Coronary artery (tissue), 2 donors: ENCODE measurements around the gene SEC24C.

Experiments
- DNase-seq: peaks from one replicate; pipeline ENCODE4 v3.0.0-alpha.2; 2017; ENCODE audit warnings: low spot score
- H3K27ac ChIP-seq, 2 donors: fragments of 200-600 bp; sonication (generic); one replicate each; pipeline ENCODE4 v1.5.1; 2016 to 2019
- H3K4me3 ChIP-seq: fragments of 200-600 bp; sonication (generic); 2 replicates; pipeline ENCODE4 v1.5.1; 2016; ENCODE audit warnings: mild to moderate bottlenecking, moderate library complexity
- TF ChIP-seq, protein P1 (sequence below): fragments of 200-600 bp; sonication (generic); IDR thresholded peaks from one replicate; pipeline ENCODE4 v1.5.1; 2019; ENCODE audit warnings: antibody characterized with exemption

SEC24C gene

DNA sequence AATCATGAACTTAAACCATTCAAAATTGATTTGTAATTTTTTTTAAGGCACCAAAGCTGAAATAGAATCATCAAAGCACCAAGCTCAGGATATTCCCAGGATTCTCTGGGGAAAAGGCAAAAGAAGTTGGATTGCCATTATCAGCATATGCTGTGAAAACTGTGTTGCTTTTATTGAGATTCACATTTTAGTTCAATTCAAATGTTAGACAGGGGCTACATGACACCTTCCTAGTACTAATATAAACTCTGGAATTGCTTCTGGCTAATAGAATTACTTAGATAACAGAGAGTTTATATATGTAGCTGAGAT lies 71.5 kb downstream of the SEC24C start:
- no peak for DNase-seq
- Histone ChIP-seq H3K4me3 (no peak overlapping the region), H3K27ac (peak overlapping the region in 1 of 2 donors; percentile 69)
- TF ChIP-seq, protein P1, sequence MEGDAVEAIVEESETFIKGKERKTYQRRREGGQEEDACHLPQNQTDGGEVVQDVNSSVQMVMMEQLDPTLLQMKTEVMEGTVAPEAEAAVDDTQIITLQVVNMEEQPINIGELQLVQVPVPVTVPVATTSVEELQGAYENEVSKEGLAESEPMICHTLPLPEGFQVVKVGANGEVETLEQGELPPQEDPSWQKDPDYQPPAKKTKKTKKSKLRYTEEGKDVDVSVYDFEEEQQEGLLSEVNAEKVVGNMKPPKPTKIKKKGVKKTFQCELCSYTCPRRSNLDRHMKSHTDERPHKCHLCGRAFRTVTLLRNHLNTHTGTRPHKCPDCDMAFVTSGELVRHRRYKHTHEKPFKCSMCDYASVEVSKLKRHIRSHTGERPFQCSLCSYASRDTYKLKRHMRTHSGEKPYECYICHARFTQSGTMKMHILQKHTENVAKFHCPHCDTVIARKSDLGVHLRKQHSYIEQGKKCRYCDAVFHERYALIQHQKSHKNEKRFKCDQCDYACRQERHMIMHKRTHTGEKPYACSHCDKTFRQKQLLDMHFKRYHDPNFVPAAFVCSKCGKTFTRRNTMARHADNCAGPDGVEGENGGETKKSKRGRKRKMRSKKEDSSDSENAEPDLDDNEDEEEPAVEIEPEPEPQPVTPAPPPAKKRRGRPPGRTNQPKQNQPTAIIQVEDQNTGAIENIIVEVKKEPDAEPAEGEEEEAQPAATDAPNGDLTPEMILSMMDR, result no peak

DNA sequence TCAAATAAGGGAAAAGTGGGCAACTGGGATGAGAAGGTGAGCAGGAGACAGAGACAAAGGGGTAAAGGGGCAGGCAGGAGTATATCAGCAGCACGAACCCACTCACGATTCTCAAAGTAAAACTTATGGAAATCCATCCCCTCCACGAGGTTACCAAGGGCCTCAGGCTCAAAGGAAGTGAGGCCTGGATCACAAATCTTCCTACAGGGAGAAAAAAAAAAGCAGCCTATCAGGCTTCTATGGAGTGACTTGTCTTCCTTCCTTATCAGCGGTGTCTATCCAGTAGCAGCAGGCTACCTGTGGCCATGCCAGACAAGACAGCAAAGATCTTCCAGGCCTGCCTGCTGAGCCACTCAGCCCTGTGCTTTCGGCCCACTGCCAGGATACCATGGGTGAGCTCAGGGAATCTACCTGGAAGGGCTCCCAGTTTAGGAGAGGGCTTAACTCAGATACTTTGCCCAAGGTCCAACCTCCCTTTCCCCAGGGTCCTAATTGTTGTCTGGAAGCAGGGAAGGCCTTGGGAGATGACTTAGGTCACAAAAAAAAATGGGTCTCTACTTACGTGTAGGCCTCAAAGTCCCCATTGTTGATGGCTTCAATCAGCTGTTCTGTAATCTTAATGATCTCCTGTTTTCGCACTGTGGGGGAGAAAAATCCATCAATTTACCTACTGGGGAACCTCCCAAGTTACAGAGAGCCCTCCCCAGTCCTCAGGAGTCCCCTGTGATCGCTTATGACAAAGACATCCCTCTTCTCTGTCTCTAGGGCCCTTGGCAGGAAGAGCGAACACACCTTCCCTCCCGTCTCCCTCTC lies 73.0 kb downstream of the SEC24C start:
- H3K27ac ChIP-seq, result peak overlapping the region; percentile 9 to 64
- DNase-seq, result no peak
- TF ChIP-seq, protein P1, result no peak
- H3K4me3 ChIP-seq, result no peak overlapping the region

DNA sequence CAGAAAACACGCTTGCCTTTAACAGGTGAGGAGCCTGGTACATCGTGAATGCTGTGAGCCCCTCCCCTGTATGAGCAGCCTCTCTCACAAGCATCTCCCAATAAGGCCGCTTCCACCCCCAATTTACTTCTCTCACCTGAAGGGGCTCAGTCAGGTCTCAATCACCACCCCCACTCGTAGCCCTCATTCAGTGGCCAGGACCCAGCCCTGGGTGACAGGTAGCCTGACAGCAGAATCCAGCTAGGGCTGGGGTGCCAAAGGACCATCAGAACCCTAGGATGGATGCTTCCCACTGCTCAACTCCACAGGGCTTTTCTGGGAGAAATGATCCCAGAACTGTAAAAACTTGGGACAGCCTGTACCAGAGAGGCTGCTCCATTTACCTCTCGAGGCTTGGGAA lies 73.7 kb downstream of the SEC24C start:
- TF ChIP-seq, protein P1, result no peak
- H3K4me3 ChIP-seq, result no peak overlapping the region
- no peak for DNase-seq
- H3K27ac ChIP-seq, result peak overlapping the region in 1 of 2 donors; percentile 68

DNA sequence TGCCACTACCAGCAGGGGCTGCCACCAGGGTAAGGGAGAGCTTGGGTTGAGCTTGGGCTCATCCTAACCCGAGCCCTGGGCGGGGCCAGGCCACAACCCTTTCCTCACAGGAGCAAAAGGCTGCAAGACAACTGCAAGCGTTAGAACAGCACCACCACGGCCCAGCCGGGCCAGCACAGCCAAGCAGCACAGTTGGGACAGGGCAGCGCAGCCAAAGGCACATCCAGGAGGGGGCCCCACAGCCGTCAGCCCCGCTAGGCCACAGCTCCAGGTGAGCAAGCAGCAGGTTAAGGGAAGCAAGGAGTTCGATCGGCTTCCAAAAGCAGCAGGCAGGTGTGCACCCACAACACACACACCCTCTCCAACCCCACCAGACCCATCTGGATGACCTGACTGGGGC lies 74.2 kb downstream of the SEC24C start:
- DNase-seq, result no peak
- H3K27ac ChIP-seq, result peak overlapping the region in 1 of 2 donors; percentile 68
- TF ChIP-seq, protein P1, result no peak
- no peak overlapping the region for H3K4me3 ChIP-seq

DNA sequence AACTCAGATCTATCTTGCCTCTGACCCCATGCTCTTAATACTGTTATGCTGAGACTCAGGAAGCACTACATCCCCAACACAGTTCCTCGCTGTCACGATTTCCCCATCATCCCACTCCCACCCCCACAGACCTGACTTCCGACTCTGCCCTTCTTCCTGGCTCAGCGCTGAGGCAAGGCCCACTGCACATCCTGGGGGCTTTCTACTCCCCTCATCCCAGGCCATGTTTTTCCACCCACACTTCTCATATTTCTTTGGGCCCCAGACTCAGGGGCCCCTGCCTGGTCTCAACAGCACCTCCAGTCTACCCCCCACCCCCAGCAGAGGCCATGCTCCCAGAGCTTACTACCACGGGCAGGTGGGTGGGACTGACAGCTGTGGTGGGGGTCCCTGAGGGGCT lies 74.9 kb downstream of the SEC24C start:
- H3K4me3 ChIP-seq, result no peak overlapping the region
- no peak for DNase-seq
- TF ChIP-seq, protein P1, result no peak
- H3K27ac ChIP-seq, result peak overlapping the region in 1 of 2 donors; percentile 68

DNA sequence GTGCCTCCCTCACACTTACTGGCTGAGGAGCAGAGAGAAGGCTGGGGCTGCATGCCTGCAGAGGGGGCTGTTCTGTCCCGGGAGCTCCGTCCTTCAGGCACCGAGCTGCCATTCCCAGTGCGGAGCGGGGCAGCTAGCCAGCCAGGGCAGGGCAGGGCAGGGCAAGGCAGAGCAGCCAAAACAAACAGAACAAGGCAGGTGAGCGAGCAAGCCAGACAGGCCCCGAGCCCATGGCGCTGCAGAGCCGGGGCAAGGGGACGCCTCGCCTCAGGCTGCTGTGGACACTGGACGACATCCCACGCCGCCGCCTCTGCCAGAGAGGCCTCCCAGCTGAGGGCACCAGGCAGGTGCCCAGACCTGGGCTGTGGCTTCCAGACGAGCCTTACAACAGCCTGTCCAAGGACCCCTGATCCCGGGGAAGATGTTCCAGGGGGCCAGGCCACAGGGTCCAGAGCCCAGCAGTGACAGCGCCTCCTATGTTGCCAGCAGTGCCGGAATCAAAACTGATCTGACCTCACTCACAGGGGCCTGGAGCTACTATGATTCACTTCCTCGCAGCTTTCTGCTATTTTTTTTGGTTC lies 75.4 kb downstream of the SEC24C start:
- Histone ChIP-seq H3K27ac (peak overlapping the region; percentile 14 to 68), H3K4me3 (no peak overlapping the region)
- no peak for DNase-seq
- TF ChIP-seq, protein P1, result no peak
